GM20000 (cell line): ENCODE results near the gene PTPRN2.

Experiments
- DNase-seq: peaks from one replicate; pipeline ENCODE4 v3.0.0; 2012; ENCODE audit warnings: low spot score
- CTCF ChIP-seq: IDR thresholded peaks from 2 replicates; pipeline ENCODE4 v1.5.1; 2012; ENCODE audit warnings: mild to moderate bottlenecking, control low read depth; ENCODE audit errors: extremely low read depth, missing control alignments

PTPRN2 gene

GRCh38 chr7:157627033-157627432 lies 960.6 kb downstream of the PTPRN2 start:
- no peak for TF ChIP-seq CTCF
- no peak for DNase-seq

DNA sequence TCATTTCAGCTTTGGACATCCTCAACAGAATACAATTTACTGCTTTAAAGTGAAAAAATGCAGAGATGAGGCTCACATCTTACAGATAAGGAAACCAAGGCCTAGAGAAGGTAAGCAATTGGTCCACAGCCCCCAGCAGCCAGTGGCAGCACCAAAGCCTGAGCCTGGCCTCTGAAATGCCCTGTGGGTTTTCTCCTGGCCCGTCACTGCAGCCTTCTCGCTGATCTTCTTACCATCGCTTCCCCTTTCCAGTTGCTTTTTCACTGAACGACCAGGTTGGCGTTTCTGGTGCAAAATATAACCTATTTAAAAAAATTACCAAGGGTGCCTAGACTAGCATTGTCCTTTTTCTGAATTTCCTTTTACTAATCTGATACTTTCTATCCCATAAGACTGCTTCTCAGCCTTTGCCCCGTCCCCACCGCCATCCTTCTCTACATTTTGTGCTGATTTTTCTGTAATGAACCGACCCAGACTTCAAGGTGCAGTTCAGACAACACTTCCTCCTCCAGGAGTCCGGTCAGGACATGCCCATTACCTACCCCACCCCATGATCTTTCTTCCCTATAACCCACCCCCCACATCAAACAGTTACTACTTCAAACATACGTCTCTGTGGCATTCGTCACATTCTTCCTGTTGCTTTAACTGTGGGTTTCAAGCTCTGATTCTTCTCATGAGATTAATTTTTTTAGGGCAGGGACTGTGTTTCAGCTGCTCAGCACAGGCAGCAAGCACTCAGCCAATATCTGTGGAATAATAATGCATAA lies 961.5 kb downstream of the PTPRN2 start:
- DNase-seq, result no peak
- TF ChIP-seq CTCF, result no peak

DNA sequence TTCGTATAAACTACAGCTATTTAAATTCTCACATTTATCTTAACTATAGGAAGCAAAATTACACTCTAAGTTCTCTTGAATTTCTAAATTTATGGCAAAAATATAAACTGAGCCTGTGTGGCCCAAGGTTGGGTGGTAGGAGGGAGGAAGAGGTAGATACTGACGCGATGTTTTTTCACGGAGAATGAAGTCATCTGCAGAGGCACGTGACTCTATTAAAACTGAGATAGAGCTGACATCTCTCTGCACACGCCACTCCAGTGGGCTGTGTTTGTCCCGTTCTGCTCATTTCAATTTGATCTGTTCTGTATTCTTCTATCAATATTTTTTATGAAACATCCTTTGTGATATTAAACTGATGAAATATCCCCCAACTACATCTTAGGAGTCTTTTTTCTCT lies 964.1 kb downstream of the PTPRN2 start:
- TF ChIP-seq CTCF, result no peak
- no peak for DNase-seq

- DNase-seq, result no peak
- no peak for TF ChIP-seq CTCF
Observed at GRCh38 chr7:157622408-157623205, 965.0 kb downstream of the PTPRN2 start.

GRCh38 chr7:157622000-157622399 lies 965.6 kb downstream of the PTPRN2 start:
- TF ChIP-seq CTCF, result no peak
- DNase-seq, result no peak

DNA sequence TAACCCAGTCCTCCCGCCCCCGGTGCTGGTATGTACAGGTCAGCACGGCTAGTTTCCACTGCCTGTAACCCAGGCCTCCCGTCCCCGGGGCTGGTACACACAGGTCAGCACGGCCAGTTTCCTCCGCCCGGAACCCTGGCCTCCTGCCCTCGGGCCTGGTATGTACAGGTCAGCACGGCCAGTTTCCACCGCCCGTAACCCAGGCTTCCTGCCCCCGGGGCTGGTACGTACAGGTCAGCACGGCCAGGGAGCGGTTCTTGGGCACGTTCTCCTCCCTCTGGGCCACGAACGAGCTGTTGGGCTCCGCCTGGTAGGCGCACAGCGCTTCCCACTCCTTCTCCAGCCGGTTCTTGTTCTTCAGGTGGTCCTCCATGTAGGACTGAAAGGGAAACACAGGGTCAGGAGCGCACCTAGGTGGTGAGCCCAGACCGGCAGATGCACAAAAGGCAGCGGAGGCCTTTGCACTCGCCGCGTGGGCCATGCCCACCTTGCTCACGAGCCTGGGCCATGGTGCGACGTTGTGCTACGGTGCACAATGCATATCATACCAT lies 966.4 kb downstream of the PTPRN2 start:
- no peak for DNase-seq
- TF ChIP-seq CTCF, result no peak

- no peak for DNase-seq
- TF ChIP-seq CTCF, result no peak
Observed at GRCh38 chr7:157620616-157621015, 967.0 kb downstream of the PTPRN2 start.
